ENCODE measurements around the gene CNIH3. TPM values are rescaled to one million over a fixed set of nuclear protein-coding genes. Genes with fewer than 3 reads are reported as not detected.

CNIH3 gene
- total and polyA plus RNA-seq, 9 donors: 3.8 to 11.8 (median 8.3) TPM

GRCh38 chr1:224594851-224595250, 21.3 kb upstream of the CNIH3 start:
- intact Hi-C loops (cut with DNase I): no loop called here
- no peak overlapping the region for H3K4me3 ChIP-seq
- H3K27ac ChIP-seq: no peak overlapping the region
- H3K27me3 ChIP-seq: no peaks in the 10 kb centered on the region
- no peaks in the 10 kb centered on the region for H3K4me1 ChIP-seq (ENCODE audit: insufficient read depth)
- H3K9me3 ChIP-seq: no peaks in the 10 kb centered on the region
- no peaks in the 10 kb centered on the region for H3K36me3 ChIP-seq
- TF ChIP-seq EP300 (IDR thresholded peaks at IDR 0.05): no peak
- no peak for TF ChIP-seq POLR2A (IDR thresholded peaks at IDR 0.05)
- no peak for TF ChIP-seq CTCF (IDR thresholded peaks at IDR 0.05)
- DNase-seq: no peak

- Histone ChIP-seq H3K9me3 (peaks cover 0 to 7% of the 10 kb centered on the region in 2 donors), H3K4me3 (no peak overlapping the region), H3K27ac (no peak overlapping the region), H3K36me3 (no peaks in the 10 kb centered on the region), H3K27me3 (no peaks in the 10 kb centered on the region), H3K4me1 (ENCODE audit: insufficient read depth) (no peaks in the 10 kb centered on the region)
- intact Hi-C loops (cut with DNase I): no loop called here
- WGBS, 3 donors: 90 to 93% (median 91%) methylated on average over 10 to 11 of the region's 11 CpGs
- TF ChIP-seq EP300 (IDR thresholded peaks at IDR 0.05): no peak
- TF ChIP-seq CTCF (IDR thresholded peaks at IDR 0.05): no peak
- no peak for TF ChIP-seq POLR2A (IDR thresholded peaks at IDR 0.05)
- no peak for DNase-seq
Measured at GRCh38 chr1:224605482-224606181, 10.5 kb upstream of the CNIH3 start.

DNA sequence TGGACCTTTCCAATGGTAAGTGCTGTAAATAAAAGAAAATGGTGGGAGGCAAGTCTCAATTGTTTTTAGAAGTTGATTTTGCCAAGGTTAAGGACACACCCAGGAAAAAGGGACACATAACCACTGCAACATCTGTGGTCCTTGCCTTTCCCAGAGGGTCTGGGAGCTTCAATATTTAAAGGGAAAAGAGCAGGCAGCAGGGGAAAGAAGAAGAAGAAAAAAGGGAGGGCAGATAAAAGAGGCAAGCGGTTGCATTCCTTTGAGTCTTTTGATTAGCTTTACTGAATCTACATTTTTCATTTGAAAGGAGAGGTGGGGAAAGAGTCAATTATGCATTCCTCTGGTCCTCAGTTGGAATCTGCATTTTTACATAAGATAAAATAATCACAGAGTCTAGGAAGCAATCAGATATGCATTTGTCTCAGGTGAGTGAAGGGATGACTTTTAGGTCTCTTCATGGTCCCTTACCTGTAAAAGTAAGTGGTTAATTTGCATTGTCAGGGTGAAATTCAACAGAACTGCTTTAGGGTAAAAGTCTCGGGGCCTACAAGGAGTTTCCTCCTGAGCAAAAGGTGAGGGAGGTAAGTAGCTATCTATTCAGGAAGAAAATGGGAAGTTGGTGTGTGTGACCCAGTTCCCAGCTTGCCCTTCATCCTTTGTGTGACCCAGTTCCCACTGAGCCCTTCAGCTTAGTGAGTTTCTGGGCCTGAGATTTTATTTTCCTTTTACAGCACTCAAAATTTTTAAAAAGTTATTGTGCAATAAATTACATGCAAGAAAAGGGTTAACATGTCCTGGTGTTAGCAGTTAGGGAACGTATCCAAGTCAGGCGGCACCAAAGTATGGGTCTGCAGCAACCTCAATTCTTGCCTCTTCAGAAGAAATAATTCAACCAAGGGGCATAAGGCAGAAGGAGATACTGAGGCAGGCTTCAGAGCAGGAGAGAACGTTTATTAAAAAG, 8.6 kb upstream of the CNIH3 start:
- Histone ChIP-seq H3K4me1 (ENCODE audit: insufficient read depth) (no peaks in the 10 kb centered on the region), H3K9me3 (peaks cover 0 to 7% of the 10 kb centered on the region in 2 donors), H3K27ac (no peak overlapping the region), H3K4me3 (no peak overlapping the region), H3K27me3 (no peaks in the 10 kb centered on the region), H3K36me3 (no peaks in the 10 kb centered on the region)
- no peak for DNase-seq
- intact Hi-C loops (cut with DNase I): no loop called here
- TF ChIP-seq EP300 (IDR thresholded peaks at IDR 0.05): no peak
- no peak for TF ChIP-seq POLR2A (IDR thresholded peaks at IDR 0.05)
- TF ChIP-seq CTCF (IDR thresholded peaks at IDR 0.05): no peak
- WGBS, 3 donors: 54 to 61% (median 59%) methylated on average over 5 of the region's 5 CpGs

DNA sequence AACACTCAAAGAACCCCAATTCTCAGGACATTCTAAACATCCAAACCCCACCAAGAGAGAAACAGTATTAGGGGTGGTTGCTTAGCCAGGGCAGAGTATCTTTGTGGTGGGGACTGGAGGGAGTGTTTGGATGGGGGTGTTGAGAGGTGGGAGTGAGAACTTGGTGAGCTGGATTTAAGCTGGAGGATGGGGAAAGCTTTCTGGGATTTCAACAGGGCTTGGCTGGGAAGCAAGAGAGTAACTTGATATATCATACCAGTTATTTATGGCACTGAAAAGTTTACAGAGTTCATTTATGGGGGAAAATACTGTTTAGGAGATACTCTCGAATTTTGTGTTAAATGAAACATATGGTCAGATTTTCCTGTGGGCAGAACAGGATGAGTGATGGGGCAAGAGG, 6.8 kb upstream of the CNIH3 start:
- 34 to 43% (median 35%) methylated on average over 1 of the region's 1 CpG for WGBS, 3 donors
- H3K4me3 ChIP-seq: no peak overlapping the region

More for the DNA sequence above, 6.8 kb upstream of the CNIH3 start:
- TF ChIP-seq CTCF (IDR thresholded peaks at IDR 0.05) (no peak), POLR2A (IDR thresholded peaks at IDR 0.05) (no peak), EP300 (IDR thresholded peaks at IDR 0.05) (no peak)
- intact Hi-C loops (cut with DNase I): no loop called here
- H3K27ac ChIP-seq: no peak overlapping the region
- no peak for DNase-seq
- peaks cover 0 to 7% of the 10 kb centered on the region in 2 donors for H3K9me3 ChIP-seq
- no peaks in the 10 kb centered on the region for H3K27me3 ChIP-seq
- no peaks in the 10 kb centered on the region for H3K36me3 ChIP-seq
- H3K4me1 ChIP-seq (ENCODE audit: insufficient read depth): no peaks in the 10 kb centered on the region

Measured in ovary (tissue), 9 donors.